Measurements from ENCODE around the gene ZFC3H1. TPM values are rescaled to one million over a fixed set of nuclear protein-coding genes. Genes with fewer than 3 reads are reported as not detected.

Gene ZFC3H1
- total RNA-seq, 1 donor: 47.1 TPM

DNA sequence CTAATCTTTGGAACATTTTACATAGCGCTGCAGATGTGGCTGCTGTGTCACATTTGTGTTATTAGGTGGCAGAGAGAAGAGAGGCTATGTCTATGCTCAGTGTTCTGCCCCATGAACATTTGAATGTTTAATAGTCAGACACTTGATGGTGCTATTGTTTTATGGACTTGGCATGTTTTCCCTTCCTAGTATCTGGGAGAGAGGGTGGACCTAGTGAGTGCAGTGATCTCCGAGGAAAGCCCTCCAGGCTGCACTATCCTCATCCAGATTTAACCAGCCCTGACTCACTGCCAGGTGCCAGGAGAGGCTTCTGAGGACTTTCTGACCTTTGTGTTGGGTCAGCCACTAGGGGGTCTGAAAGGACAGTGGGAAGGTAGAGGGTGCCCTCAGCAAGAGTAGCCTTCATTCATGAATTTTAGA lies 24.3 kb downstream of the ZFC3H1 start:
- DNase-seq (ENCODE audit: low read depth): peak; percentile 3

DNA sequence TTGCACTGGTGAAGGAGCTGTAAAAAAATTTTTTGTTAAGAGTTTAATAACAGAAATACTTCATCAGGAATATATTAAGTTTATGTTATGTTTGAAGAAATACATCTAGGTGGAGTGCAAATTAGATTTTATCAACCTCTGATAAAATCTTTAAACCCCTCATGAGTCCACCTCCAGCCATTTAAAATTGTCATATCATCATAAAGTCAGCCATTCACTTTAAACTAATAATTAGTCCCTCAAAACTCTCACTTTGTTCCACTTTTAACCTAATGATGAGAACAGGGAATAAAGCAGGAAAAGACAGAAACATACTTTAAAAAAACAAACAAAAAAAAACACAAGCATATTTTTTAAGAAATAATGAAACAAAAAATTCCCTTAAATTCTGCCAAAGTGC lies 25.1 kb downstream of the ZFC3H1 start:
- TF ChIP-seq, protein P1, sequence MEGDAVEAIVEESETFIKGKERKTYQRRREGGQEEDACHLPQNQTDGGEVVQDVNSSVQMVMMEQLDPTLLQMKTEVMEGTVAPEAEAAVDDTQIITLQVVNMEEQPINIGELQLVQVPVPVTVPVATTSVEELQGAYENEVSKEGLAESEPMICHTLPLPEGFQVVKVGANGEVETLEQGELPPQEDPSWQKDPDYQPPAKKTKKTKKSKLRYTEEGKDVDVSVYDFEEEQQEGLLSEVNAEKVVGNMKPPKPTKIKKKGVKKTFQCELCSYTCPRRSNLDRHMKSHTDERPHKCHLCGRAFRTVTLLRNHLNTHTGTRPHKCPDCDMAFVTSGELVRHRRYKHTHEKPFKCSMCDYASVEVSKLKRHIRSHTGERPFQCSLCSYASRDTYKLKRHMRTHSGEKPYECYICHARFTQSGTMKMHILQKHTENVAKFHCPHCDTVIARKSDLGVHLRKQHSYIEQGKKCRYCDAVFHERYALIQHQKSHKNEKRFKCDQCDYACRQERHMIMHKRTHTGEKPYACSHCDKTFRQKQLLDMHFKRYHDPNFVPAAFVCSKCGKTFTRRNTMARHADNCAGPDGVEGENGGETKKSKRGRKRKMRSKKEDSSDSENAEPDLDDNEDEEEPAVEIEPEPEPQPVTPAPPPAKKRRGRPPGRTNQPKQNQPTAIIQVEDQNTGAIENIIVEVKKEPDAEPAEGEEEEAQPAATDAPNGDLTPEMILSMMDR (IDR thresholded peaks at IDR 0.05; ENCODE audit: insufficient read depth, low read depth, low read length): no peak
- DNase-seq (ENCODE audit: low read depth): no peak
- no peak overlapping the region for H3K4me3 ChIP-seq (ENCODE audit: low read depth, low read length)

More for the DNA sequence above, 24.3 kb downstream of the ZFC3H1 start:
- TF ChIP-seq, protein P1 (IDR thresholded peaks at IDR 0.05; ENCODE audit: insufficient read depth, low read depth, low read length): no peak
- H3K4me3 ChIP-seq (ENCODE audit: low read depth, low read length): no peak overlapping the region

DNA sequence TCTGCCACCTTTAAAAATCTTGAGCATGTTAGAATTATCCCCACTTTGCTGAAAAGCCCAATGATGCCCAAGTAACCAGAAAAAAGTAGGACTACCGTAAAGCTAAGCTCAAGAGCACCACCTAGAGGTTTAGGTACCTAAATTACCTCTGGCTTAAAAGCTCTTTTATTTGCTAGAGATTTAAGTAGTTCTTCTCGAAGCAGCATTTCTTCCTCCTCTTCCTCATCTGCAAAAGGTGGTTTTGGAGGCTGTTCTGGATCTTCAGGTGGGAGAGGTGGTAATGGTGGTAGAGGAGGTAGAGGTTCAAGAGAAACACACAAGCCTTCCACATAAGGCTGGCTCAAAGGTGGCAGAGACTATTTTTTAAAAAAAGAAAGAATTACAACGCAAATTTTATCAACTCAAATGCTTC lies 26.9 kb downstream of the ZFC3H1 start:
- TF ChIP-seq, protein P1 (IDR thresholded peaks at IDR 0.05; ENCODE audit: insufficient read depth, low read depth, low read length): peak; percentile 79
- peak; percentile 69 for DNase-seq (ENCODE audit: low read depth)
- no peak overlapping the region for H3K4me3 ChIP-seq (ENCODE audit: low read depth, low read length)

DNA sequence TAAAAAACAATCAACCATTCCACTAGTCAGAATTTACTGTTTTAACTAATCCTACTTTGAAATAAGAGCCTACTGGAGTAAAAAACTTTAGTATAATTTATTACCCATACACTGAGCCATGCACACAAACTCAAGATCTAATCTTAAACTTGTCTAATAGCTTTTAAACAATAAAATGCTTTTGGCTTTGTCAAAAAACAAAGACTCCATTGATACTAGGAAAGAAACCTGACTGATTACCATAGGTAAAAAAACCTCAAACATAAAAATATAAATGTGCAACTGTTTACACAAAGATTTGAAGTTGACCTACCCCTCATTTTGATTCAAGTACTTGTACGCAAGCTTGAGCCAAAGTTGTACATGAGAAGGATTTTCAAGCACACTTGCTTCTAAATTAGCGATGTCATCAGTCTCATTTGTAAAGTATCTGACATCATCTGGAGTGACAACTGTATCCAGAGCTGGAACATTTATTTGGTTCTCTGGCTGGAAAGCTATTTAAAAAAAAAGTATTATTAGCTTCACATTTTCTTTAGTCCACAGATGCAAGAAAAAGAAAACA lies 36.1 kb downstream of the ZFC3H1 start:
- no peak overlapping the region for H3K4me3 ChIP-seq (ENCODE audit: low read depth, low read length)
- DNase-seq (ENCODE audit: low read depth): no peak
- TF ChIP-seq, protein P1 (IDR thresholded peaks at IDR 0.05; ENCODE audit: insufficient read depth, low read depth, low read length): no peak

DNA sequence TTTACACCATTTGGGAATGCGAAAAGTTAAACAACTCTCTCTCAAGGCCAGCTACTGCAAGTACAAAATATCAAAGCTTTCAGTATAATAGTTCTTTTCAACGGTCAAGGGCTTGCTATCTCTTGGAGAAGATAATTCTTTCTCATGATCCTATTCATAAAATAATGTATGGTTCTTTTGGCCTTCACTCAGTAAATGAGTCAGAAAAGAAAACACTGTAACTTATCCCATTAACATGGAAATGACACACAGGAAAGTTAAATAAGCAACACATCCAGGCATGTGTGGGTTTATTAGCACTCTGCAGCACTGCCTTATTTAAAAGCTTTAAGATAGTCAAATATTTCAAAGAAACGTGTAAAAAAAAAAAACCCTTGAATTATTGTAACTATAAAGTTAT lies 36.9 kb downstream of the ZFC3H1 start:
- no peak overlapping the region for H3K4me3 ChIP-seq (ENCODE audit: low read depth, low read length)
- DNase-seq (ENCODE audit: low read depth): no peak
- TF ChIP-seq, protein P1 (IDR thresholded peaks at IDR 0.05; ENCODE audit: insufficient read depth, low read depth, low read length): no peak

DNA sequence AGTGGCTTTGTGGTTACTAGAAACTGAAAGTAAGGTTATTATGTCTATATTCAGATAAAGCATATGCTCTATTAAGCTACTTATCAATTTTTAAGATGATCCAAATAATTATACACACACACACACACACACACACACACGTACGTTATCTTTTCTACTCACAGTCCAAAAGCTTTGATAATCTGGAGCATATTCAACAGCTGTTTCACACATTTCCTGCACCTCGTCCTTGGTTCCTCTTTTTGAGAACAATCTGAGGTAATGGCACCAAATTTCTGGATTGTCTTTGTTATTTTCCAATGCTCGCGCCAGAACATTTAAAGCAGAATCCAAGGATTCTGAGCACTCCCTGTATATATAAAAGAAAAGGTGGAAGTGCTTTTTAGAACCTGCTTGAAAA lies 37.5 kb downstream of the ZFC3H1 start:
- no peak for DNase-seq (ENCODE audit: low read depth)
- TF ChIP-seq, protein P1 (IDR thresholded peaks at IDR 0.05; ENCODE audit: insufficient read depth, low read depth, low read length): no peak
- H3K4me3 ChIP-seq (ENCODE audit: low read depth, low read length): no peak overlapping the region

DNA sequence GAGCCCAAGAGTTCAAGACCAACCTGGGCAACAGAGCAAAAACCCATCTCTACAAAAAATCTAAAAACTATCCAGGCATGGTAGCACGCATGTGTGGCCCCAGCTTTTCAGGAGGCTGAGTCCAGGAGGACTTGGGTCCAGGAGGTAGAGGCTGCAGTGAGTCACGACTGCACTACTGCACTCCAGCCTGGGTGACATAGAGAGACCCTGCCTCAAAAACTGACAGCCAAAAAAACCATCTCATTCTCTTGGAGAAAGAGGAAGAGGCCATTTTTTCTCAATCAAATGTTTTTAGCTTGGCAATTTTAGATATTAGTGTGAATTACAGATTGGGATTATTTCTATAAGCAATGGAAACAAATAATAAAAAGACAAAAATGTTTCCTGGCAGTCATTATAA lies 38.2 kb downstream of the ZFC3H1 start:
- TF ChIP-seq, protein P1 (IDR thresholded peaks at IDR 0.05; ENCODE audit: insufficient read depth, low read depth, low read length): no peak
- DNase-seq (ENCODE audit: low read depth): no peak
- no peak overlapping the region for H3K4me3 ChIP-seq (ENCODE audit: low read depth, low read length)
